GM08714 (cell line): ENCODE measurements around the gene TAF4.
"Not testable (repeated sequence)": the region's sequence is repeated elsewhere in the genome, so short reads cannot be mapped to it uniquely, and the experiment has no call there.

Source experiments
- H3K4me3 ChIP-seq: fragments of 200-500 bp; sonication (Bioruptor generic); 2 replicates; pipeline ENCODE4 v1.5.1; 2014; ENCODE audit warnings: mild to moderate bottlenecking, low read length, inconsistent platforms
- ZNF274 ChIP-seq: IDR thresholded peaks from 2 replicates; pipeline ENCODE4 v1.6.1; 2012; ENCODE audit warnings: mild to moderate bottlenecking, low read depth, low read length

The TAF4 gene

DNA sequence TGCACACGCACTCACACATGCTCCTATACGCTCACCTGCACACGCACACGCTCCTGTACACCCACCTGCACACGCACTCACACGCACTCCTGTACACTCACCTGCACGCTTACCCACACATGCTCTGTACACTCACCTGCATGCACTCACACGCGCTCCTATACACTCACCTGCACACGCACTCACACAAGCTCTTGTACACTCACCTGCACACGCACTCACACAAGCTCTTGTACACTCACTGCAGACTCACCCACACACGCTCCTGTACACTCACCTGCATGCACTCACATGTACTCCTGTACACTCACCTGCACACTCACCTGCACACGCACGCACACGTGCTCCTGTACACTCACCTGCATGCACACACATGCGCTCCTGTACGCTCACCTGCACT is 22.0 kb upstream of the TAF4 start:
- no peak overlapping the region for H3K4me3 ChIP-seq
- no peak for TF ChIP-seq ZNF274

DNA sequence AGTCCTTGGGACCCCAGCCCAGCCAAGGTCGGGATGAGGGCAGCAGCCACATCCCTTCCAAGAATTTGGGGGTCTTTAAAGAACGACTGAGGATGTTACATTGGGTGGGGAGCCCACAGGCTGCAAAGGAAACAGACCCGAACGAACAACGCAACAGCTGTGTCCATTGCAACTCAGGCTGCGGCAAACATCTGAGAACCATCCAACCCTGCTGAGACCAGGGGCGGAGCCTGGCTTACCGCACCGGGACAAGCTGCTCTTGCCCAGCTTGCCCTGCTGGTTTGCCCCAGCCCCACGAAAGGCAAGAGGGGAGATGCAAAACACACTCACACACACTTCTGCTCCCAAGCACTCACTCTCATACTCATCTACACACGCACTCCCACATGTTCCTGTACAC is 21.5 kb upstream of the TAF4 start:
- H3K4me3 ChIP-seq: no peak overlapping the region
- TF ChIP-seq ZNF274: no peak

DNA sequence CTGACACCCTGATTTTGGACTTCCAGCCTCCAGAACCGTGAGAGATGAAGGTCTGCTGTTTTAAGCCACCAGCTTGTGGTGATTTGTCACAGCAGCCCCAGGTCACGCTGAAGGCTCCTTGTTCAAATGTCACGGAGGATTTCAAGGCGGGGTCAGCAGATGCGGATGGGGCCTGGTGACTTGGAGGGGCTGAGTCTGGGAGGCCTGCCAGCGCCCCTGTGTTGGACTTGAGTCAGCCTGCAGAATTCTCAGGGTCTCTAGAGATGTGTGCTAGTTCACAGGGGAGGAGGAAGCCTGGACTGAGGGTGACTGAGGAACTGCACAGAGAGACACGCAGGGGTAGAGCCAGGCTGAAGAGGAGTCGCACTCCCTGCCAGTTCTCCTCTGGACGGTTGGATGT is 19.5 kb upstream of the TAF4 start:
- TF ChIP-seq ZNF274: no peak
- no peak overlapping the region for H3K4me3 ChIP-seq

DNA sequence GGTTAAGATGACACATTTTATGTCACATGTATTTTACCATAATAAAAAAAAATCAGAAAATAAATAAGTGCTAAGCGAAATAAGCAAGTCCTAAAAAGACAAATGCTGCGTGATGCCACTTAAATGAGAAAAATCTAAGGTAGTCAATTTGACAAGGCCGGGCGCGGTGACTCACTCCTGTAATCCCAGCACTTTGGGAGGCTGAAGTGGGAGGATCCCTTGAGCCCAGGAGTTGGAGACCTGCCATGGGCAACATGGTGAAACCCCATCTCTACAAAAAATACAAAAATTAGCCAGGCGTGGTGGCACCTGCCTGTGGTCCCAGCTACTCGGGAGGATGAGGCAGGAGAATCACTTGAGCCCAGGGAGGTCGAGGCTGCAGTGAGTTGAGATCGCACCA is 18.5 kb upstream of the TAF4 start:
- not testable (repeated sequence) for H3K4me3 ChIP-seq

DNA sequence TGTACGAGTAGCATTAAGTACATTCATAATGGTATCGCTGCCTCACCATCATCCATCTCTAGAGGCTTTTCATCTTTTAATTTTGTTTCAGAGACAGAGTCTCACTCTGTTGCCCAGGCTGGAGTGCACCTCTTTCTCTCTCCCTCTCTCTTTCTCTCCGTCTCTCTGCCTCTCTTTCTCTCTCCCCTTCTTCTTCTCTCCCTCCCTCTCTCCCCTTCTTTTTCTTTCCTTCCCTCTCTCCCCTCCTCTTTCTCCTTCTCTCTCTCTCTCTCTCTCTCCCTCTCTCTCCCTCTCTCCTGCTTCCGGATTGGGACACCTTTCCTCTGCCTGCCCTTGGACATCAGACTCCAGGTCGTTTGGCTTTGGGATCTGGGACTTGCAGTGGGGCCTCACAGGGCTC is 17.6 kb upstream of the TAF4 start:
- TF ChIP-seq ZNF274: no peak
- no peak overlapping the region for H3K4me3 ChIP-seq

DNA sequence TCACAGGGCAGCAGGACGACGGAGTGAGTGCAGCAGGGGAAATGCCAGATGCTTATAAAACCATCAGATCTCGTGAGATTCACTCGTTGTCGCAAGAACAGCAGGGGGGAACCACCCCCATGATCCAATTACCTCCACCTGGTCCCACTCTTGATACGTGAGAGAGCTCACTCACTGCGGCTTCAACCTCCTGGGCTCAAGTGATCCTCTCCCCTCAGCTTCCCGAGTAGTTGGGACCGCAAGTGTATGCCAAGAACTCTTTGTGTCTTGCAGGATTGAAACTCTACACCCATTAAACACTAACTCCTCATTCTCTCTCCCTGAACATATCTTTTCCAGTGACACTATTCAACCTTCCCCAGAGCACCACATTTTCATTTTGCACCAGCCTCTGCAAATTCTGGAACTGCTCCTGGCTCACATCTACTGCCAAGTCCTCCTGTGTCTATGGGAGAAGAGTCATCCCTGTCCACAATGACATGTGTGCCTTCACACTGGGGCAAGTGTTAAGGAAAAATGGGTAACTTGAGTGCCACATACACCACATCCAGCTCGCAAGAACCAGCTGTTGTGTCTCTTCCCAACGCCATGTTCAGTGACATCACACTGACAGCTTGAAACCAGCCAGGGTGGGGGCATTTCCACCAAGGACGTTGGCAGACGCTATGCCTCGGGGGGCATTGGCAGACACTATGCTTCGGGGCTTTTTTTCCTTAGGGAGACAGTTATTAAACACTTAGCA is 14.7 kb upstream of the TAF4 start:
- TF ChIP-seq ZNF274: no peak
- H3K4me3 ChIP-seq: no peak overlapping the region

DNA sequence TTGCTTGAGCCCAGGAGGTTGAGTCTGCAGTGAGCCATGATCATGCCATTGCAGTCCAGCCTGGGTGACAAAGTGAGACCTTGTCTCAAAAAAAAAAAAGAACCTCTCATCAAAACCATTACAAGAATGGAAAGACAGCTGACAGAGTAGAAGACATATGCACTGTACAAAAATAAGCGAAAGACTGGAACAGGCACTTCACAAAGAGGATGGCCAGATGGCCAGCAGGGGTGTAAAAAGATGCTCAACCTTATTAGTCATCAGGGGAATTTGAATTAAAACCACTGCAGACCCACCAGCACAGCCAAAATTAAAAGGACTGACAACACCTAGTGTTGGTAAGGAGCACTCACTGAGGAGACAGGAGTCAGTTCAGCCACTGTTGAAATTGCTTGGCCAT is 13.5 kb upstream of the TAF4 start:
- TF ChIP-seq ZNF274: no peak
- no peak overlapping the region for H3K4me3 ChIP-seq

DNA sequence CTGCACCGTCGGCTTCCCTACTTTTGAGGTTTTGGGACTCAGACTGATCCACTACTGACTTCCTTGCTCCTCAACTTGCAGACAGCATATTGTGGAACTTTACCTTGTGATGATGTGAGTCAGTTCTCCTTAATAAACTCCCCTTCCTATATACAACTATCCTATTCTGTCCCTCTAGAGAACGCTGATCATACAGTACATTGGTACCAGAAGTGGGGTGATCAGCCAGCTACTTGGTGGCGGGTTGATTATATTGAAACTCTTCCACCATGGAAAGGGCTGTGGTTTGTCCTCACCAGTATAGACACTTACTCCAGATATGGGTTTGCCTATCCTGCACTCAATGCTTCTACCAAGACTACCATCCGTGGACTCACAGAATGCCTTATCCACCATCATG is 7.6 kb upstream of the TAF4 start:
- no peak overlapping the region for H3K4me3 ChIP-seq
- TF ChIP-seq ZNF274: no peak

DNA sequence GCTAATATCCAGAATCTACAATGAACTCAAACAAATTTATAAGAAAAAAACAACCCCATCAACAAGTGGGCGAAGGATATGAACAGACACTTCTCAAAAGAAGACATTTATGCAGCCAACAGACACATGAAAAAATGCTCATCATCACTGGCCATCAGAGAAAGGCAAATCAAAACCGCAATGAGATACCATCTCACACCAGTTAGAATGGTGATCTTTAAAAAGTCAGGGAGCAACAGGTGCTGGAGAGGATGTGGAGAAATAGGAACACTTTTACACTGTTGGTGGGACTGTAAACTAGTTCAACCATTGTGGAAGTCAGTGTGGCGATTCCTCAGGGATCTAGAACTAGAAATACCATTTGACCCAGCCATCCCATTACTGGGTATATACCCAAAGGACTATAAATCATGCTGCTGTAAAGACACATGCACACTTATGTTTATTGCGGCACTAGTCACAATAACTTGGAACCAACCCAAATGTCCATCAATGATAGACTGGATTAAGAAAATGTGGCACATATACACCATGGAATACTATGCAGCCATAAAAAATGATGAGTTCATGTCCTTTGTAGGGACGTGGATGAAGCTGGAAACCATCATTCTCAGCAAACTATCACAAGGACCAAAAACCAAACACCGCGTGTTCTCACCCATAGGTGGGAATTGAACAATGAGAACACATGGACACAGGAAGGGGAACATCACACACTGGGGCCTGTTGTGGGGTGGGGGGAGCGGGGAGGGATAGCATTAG is 6.2 kb upstream of the TAF4 start:
- H3K4me3 ChIP-seq: not testable (repeated sequence)

DNA sequence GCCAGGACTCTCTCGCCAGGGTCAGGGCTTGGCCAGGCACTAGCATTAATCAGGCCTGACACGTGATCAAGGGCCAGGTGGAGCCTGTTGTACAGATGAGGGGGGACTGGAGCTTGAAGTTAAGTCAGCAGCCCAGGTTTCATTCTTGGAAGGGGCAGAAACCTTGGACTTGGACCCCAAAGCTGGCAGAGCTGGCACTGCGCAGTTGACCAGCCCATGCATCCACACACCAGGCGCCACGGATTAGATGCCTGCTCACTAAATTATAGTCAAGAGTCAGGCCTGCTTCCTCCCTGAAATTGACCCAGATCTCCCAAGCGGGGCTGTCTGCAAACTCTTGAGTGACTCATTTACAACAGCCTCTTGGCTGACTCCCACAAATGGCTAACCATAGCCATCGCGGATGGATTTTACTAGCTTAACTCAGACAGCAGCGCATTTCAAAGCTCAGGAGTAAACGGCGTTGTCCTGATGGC is 4.1 kb upstream of the TAF4 start:
- no peak overlapping the region for H3K4me3 ChIP-seq
- no peak for TF ChIP-seq ZNF274

DNA sequence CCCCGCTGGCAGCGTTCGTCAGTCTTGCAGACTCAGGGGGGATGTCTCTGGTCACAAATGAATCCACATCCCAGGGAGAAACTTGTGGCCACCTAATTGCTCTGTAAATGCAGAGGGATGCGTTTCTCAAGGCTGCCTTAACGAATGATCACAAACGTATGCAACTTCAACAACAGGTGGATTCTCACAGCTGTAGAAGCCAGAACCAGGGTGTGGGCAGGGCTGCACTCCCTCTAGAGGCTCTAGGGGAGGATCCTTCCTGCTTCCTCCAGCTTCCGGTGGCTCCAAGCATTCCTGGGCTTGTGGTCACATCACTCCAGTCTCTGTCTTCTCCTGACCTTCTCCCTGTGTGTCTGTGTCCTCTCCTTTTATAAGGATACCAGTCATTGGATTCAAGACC is 3.3 kb upstream of the TAF4 start:
- H3K4me3 ChIP-seq: no peak overlapping the region
- no peak for TF ChIP-seq ZNF274

DNA sequence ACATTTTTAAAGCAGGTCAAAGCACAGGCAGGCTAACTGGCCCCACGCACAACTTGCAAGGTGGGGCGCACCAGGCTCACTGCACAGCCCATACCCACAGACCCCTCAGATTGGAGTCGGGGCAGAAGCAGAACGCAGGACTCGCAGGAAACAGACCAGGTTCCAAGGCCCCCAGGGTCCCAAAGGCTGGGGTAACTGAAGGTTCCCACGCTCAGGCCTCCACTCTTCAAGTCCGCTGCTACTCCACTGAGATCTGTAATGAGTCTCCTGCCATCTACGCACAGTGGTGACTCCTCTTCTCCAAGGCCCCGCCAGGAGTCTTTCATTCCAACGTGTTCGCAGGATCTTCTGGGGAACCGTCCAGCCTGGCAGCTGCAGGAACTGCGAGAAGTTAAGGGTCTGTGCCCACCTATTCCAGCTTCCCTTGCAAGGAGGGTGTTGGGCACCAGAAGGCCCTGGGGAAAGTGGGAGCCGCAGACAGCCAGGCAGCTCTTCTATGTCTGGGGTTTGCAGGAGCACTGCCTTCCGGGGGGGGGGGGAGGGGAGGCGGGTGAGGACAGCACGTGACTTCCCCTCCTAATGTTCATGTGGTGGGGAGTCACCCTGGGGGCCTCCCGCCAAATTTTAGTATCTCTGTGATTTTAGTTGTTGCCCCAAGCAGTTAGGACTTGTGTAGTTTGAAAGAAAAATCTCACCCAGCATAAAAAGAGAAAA is 2.0 kb upstream of the TAF4 start:
- TF ChIP-seq ZNF274: no peak

DNA sequence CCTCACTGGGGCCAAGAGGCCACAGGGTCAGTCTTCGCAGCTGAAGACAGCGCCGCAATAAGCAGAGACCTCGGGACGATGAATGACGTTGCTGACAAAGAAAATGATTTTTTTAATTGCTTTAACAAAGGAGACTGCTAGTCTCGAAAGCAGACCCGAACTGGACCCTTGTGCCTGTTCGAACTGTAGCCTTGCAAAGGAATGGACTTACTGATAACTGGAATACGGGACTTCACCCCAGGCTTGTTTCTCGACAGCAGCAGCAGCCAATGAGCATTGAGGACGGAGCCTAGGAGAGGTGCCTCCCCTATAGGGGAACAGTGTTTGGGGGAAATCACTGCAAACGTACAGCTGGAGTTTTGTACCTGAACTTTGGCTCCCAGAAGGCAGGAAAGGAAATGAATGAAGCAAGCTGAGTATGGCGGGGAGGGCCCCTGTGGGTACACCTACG is 1.3 kb upstream of the TAF4 start:
- peak overlapping the region; percentile 77; the same call in 1 of the 2 replicates for H3K4me3 ChIP-seq
- no peak for TF ChIP-seq ZNF274

More for the DNA sequence above, 2.0 kb upstream of the TAF4 start:
- no peak overlapping the region for H3K4me3 ChIP-seq

DNA sequence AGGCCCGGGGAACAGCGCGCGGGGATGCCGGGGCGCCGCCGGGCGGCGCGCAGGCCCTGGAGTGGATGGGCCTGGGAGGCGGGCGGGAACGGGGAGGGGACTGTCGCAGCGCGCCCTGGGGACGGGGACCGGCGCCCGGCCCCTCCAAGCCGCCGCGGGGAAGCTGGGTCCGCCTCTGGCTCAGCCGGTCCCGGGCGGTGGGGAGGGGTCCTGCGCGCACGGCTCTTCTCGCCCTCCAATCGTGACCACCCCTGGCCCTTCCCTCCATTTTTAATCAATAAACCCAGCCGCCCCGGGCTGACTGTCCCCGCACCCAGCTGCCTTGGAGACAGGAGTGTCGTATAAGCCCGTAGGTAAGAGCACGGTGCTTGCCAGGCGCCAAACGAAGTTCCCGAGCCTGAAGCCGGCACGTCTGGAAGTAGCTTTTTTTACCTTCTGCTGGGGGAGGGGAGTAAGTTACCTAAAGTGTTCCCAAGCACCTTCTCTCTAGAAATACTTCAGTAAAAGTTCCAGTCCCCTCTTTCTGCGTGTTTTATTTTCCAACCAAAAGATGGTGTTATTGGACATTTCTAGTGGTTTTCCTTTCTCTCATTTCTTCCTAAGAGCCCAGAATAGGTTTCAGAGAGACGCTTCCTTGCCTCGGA is 780 bp upstream of the TAF4 start:
- TF ChIP-seq ZNF274: no peak
- peak overlapping the region; percentile 77 for H3K4me3 ChIP-seq
